GM12878 (cell line): Measurements from ENCODE around the gene SNRPA. TPM values are rescaled to one million over a fixed set of nuclear protein-coding genes. Genes with fewer than 3 reads are reported as not detected.

ENCODE experiments used
- BACH1 ChIP-seq: fragments of 450-650 bp; IDR thresholded peaks from 2 replicates; pipeline ENCODE4 v1.6.1; 2017; ENCODE audit warnings: mild to moderate bottlenecking, borderline replicate concordance
- BCL11A ChIP-seq: IDR thresholded peaks from 2 replicates; pipeline ENCODE4 v1.6.1; 2011; ENCODE audit warnings: low read depth, low read length
- BMI1 ChIP-seq: fragments of 450-650 bp; IDR thresholded peaks from 2 replicates; pipeline ENCODE4 v1.6.1; 2016; ENCODE audit warnings: mild to moderate bottlenecking, moderate library complexity, borderline replicate concordance
- CBFB ChIP-seq: IDR thresholded peaks from 2 replicates; pipeline ENCODE4 v1.6.1; 2016; ENCODE audit warnings: antibody characterized with exemption, low read depth
- CREB1 ChIP-seq: IDR thresholded peaks from 2 replicates; pipeline ENCODE4 v1.6.1; 2012; ENCODE audit warnings: low read depth, mild to moderate bottlenecking, inconsistent platforms
- FOS ChIP-seq: IDR thresholded peaks from 3 replicates; pipeline ENCODE4 v1.6.1; 2011; ENCODE audit warnings: borderline replicate concordance; ENCODE audit not compliant: insufficient read length; ENCODE audit errors: extremely low read depth
- IRF4 ChIP-seq: IDR thresholded peaks from 2 replicates; pipeline ENCODE4 v1.6.1; 2011; ENCODE audit warnings: low read depth, low read length
- MTA2 ChIP-seq: fragments of 450-650 bp; IDR thresholded peaks from 2 replicates; pipeline ENCODE4 v1.6.1; 2016; ENCODE audit warnings: low read depth, mild to moderate bottlenecking, moderate library complexity
- NR2C2 ChIP-seq: IDR thresholded peaks from 2 replicates; pipeline ENCODE4 v1.6.1; 2011; ENCODE audit warnings: borderline replicate concordance, low read depth; ENCODE audit not compliant: control insufficient read depth, insufficient read length
- RAD51 ChIP-seq: fragments of 450-650 bp; IDR thresholded peaks from 2 replicates; pipeline ENCODE4 v1.6.1; 2016; ENCODE audit warnings: moderate library complexity, mild to moderate bottlenecking, inconsistent platforms
- RBBP5 ChIP-seq: fragments of 200-600 bp; sonication (generic); conservative IDR thresholded peaks from 2 replicates; pipeline ENCODE4 v1.6.1; 2016
- SIX5 ChIP-seq: IDR thresholded peaks from 2 replicates; pipeline ENCODE4 v1.6.1; 2011; ENCODE audit warnings: mild to moderate bottlenecking, low read depth, low read length, moderate library complexity; ENCODE audit not compliant: severe bottlenecking
- STAT1 ChIP-seq: fragments of 450-650 bp; conservative IDR thresholded peaks from 2 replicates; pipeline ENCODE4 v1.6.1; 2014; ENCODE audit warnings: antibody characterized with exemption, mild to moderate bottlenecking
- SUPT20H ChIP-seq: IDR thresholded peaks from 2 replicates; pipeline ENCODE4 v1.6.1; 2011; ENCODE audit warnings: low read depth, mild to moderate bottlenecking, low read length, moderate library complexity, borderline replicate concordance; ENCODE audit not compliant: control insufficient read depth
- YY1 ChIP-seq: IDR thresholded peaks from 2 replicates; pipeline ENCODE4 v1.6.1; 2011; ENCODE audit warnings: low read depth, mild to moderate bottlenecking, low read length
- polyA plus RNA-seq, 11 experiments: library from polyadenylated mRNA; depleted of rRNA in 4 of 11; unstranded in 6 of 11; stranded (reverse) in 5 of 11; fragments of >200 nt; fragmentation: Nextera tagmentation in 4 of 11; fragmentation: Illumina TruSeq in 1 of 11; extraction: Ambion mirVana in 4 of 11; extraction: Trizol in 1 of 11; gene quantifications; 1 replicate in 1 of 11; 2 replicates in 10 of 11; pipeline versions ENCODE4 v1.2.1 to v1.2.3, GENCODE V29; 2011 to 2016; ENCODE audit warnings: inconsistent platforms in 2 of 11, missing spikeins in 2 of 11, low read depth in 1 of 11
- total RNA-seq, 4 experiments: library from RNA; depleted of rRNA in 3 of 4; stranded (reverse); fragments of >200 nt in 3 of 4; fragmentation: Illumina TruSeq in 1 of 4; extraction: Trizol in 1 of 4; gene quantifications; 2 replicates each; pipeline versions ENCODE4 v1.2.1 to v1.2.3, GENCODE V29; 2013 to 2021
- TF ChIP-seq, protein P1 (sequence below): fragments of 150-350 bp; IDR thresholded peaks from 2 replicates; pipeline ENCODE4 v1.6.1; 2016; ENCODE audit warnings: low read depth, low read length
- TF ChIP-seq, protein P2 (sequence below): fragments of 450-650 bp; conservative IDR thresholded peaks from 2 replicates; pipeline ENCODE4 v1.6.1; 2017; ENCODE audit warnings: mild to moderate bottlenecking, moderate library complexity
- TF ChIP-seq, protein P3 (sequence below): fragments of 450-650 bp; IDR thresholded peaks from 2 replicates; pipeline ENCODE4 v1.6.1; 2014; ENCODE audit warnings: mild to moderate bottlenecking
- TF ChIP-seq, protein P4 (sequence below): fragments of 450-650 bp; IDR thresholded peaks from 2 replicates; pipeline ENCODE4 v1.6.1; 2016; ENCODE audit warnings: mild to moderate bottlenecking, moderate library complexity, borderline replicate concordance

The SNRPA gene
- total and polyA plus RNA-seq, 10 of the 15 experiments (the other 5 are each of a cell fraction or from before 2014, with no cell fraction given), result 14.8 to 299 (median 202) TPM

DNA sequence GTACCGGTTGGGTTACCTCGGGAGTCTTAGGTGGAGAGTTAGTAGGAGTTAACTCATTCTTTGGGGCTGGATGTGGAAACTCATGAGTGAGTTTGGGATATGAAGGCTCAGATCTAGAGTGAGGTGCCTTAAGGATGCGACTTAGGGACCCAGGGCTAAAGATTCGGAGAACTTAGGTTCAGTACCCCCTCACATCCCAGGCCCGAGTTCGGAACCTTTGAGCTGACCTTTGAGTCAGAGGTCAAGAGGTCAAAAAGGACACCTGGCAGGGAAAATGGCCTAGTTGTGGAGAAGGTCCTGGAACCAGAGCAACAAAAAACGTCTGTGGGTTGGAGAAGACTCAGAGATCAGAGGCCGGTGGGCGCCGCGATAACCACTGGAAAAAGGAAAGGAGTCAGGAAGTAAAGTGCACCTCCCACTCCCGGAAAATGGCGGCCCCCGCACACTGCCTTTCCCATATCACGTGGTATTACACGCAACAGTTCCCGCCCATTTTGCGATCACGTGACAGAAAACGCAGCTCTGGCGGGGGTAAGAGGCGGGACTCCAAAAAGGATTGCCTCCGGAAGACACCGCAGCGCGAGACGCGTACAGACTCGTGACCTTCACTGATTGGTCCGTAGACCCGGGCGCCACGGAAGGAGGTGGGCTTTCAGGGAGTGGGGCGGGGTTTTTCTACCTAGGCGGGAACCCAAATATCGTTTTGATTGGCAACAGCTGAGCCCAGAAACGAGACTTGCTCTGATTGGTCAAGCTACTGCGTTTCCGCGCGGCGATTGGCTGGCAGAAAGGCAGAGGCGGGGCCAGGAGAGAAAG lies 737 bp upstream of the SNRPA start, which contains the start of gene ACTMAP (continued):
- TF ChIP-seq, protein P1, sequence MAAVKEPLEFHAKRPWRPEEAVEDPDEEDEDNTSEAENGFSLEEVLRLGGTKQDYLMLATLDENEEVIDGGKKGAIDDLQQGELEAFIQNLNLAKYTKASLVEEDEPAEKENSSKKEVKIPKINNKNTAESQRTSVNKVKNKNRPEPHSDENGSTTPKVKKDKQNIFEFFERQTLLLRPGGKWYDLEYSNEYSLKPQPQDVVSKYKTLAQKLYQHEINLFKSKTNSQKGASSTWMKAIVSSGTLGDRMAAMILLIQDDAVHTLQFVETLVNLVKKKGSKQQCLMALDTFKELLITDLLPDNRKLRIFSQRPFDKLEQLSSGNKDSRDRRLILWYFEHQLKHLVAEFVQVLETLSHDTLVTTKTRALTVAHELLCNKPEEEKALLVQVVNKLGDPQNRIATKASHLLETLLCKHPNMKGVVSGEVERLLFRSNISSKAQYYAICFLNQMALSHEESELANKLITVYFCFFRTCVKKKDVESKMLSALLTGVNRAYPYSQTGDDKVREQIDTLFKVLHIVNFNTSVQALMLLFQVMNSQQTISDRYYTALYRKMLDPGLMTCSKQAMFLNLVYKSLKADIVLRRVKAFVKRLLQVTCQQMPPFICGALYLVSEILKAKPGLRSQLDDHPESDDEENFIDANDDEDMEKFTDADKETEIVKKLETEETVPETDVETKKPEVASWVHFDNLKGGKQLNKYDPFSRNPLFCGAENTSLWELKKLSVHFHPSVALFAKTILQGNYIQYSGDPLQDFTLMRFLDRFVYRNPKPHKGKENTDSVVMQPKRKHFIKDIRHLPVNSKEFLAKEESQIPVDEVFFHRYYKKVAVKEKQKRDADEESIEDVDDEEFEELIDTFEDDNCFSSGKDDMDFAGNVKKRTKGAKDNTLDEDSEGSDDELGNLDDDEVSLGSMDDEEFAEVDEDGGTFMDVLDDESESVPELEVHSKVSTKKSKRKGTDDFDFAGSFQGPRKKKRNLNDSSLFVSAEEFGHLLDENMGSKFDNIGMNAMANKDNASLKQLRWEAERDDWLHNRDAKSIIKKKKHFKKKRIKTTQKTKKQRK, result no peak; the same call in 1 of the 2 replicates
- TF ChIP-seq, protein P2, sequence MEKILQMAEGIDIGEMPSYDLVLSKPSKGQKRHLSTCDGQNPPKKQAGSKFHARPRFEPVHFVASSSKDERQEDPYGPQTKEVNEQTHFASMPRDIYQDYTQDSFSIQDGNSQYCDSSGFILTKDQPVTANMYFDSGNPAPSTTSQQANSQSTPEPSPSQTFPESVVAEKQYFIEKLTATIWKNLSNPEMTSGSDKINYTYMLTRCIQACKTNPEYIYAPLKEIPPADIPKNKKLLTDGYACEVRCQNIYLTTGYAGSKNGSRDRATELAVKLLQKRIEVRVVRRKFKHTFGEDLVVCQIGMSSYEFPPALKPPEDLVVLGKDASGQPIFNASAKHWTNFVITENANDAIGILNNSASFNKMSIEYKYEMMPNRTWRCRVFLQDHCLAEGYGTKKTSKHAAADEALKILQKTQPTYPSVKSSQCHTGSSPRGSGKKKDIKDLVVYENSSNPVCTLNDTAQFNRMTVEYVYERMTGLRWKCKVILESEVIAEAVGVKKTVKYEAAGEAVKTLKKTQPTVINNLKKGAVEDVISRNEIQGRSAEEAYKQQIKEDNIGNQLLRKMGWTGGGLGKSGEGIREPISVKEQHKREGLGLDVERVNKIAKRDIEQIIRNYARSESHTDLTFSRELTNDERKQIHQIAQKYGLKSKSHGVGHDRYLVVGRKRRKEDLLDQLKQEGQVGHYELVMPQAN, result peak; percentile 63; the same call in 1 of the 2 replicates
- TF ChIP-seq, protein P3, sequence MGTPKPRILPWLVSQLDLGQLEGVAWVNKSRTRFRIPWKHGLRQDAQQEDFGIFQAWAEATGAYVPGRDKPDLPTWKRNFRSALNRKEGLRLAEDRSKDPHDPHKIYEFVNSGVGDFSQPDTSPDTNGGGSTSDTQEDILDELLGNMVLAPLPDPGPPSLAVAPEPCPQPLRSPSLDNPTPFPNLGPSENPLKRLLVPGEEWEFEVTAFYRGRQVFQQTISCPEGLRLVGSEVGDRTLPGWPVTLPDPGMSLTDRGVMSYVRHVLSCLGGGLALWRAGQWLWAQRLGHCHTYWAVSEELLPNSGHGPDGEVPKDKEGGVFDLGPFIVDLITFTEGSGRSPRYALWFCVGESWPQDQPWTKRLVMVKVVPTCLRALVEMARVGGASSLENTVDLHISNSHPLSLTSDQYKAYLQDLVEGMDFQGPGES, result peak; percentile 84
- TF ChIP-seq NR2C2 (no peak), MTA2 (peak; percentile 88), STAT1 (0 out of 2 replicates have a peak, but pooled peaks have one; percentile 19), FOS (peak; percentile 72), BACH1 (peak; percentile 34; the same call in 1 of the 2 replicates), SUPT20H (no peak), RBBP5 (no peak), CBFB (no peak), BCL11A (no peak), CREB1 (peak; percentile 92), BMI1 (no peak), RAD51 (peak; percentile 100), IRF4 (no peak), YY1 (peak; percentile 99), SIX5 (no peak)
- TF ChIP-seq, protein P4, sequence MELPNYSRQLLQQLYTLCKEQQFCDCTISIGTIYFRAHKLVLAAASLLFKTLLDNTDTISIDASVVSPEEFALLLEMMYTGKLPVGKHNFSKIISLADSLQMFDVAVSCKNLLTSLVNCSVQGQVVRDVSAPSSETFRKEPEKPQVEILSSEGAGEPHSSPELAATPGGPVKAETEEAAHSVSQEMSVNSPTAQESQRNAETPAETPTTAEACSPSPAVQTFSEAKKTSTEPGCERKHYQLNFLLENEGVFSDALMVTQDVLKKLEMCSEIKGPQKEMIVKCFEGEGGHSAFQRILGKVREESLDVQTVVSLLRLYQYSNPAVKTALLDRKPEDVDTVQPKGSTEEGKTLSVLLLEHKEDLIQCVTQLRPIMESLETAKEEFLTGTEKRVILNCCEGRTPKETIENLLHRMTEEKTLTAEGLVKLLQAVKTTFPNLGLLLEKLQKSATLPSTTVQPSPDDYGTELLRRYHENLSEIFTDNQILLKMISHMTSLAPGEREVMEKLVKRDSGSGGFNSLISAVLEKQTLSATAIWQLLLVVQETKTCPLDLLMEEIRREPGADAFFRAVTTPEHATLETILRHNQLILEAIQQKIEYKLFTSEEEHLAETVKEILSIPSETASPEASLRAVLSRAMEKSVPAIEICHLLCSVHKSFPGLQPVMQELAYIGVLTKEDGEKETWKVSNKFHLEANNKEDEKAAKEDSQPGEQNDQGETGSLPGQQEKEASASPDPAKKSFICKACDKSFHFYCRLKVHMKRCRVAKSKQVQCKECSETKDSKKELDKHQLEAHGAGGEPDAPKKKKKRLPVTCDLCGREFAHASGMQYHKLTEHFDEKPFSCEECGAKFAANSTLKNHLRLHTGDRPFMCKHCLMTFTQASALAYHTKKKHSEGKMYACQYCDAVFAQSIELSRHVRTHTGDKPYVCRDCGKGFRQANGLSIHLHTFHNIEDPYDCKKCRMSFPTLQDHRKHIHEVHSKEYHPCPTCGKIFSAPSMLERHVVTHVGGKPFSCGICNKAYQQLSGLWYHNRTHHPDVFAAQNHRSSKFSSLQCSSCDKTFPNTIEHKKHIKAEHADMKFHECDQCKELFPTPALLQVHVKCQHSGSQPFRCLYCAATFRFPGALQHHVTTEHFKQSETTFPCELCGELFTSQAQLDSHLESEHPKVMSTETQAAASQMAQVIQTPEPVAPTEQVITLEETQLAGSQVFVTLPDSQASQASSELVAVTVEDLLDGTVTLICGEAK, result peak; percentile 68; the same call in 1 of the 2 replicates
